ENCODE measurements around the gene ZBTB39.
"Not testable (repeated sequence)": the region's sequence is repeated elsewhere in the genome, so short reads cannot be mapped to it uniquely, and the experiment has no call there.

Gene ZBTB39

GRCh38 chr12:57005980-57006808 lies at the start of gene ZBTB39:
Gene ZBTB39, minus strand, starts transcription at chr12:57006546. Its CDS starts 1,629 bp downstream, at chr12:57004917.
- DNase-seq: peak; percentile 71

- no peak for DNase-seq
These were observed 49.5 kb upstream of the ZBTB39 start for GRCh38 chr12:57055824-57056223.

- not testable (repeated sequence) for DNase-seq
These were observed 47.6 kb upstream of the ZBTB39 start for GRCh38 chr12:57053901-57054300.

GRCh38 chr12:57053146-57053545 lies 46.8 kb upstream of the ZBTB39 start:
- not testable (repeated sequence) for DNase-seq

GRCh38 chr12:57051011-57051410 lies 44.7 kb upstream of the ZBTB39 start:
- DNase-seq: no peak

GRCh38 chr12:57049890-57050289 lies 43.5 kb upstream of the ZBTB39 start, which contains the start of gene MYO1A:
Gene MYO1A, minus strand, starts transcription at chr12:57050129. Its CDS starts 1,806 bp downstream, at chr12:57048323.
- no peak for DNase-seq

- DNase-seq: no peak
These were observed 42.7 kb upstream of the ZBTB39 start for GRCh38 chr12:57049119-57049446.

- DNase-seq: no peak
These were observed 42.2 kb upstream of the ZBTB39 start for GRCh38 chr12:57048423-57049118.

GRCh38 chr12:57047981-57048380 lies 41.6 kb upstream of the ZBTB39 start:
- no peak for DNase-seq

- no peak for DNase-seq
These were observed 40.9 kb upstream of the ZBTB39 start for GRCh38 chr12:57046947-57047890.

GRCh38 chr12:57046086-57046791 lies 39.9 kb upstream of the ZBTB39 start:
- DNase-seq: no peak

- no peak for DNase-seq
These were observed 38.5 kb upstream of the ZBTB39 start for GRCh38 chr12:57044889-57045288.

- DNase-seq: no peak
These were observed 38.1 kb upstream of the ZBTB39 start for GRCh38 chr12:57044468-57044867.

- no peak for DNase-seq
These were observed 36.3 kb upstream of the ZBTB39 start for GRCh38 chr12:57042695-57043094.

- no peak for DNase-seq
These were observed 34.4 kb upstream of the ZBTB39 start for GRCh38 chr12:57040750-57041149.

- no peak for DNase-seq
These were observed 33.9 kb upstream of the ZBTB39 start for GRCh38 chr12:57040211-57040610.

GRCh38 chr12:57039016-57039798 lies 32.9 kb upstream of the ZBTB39 start:
- DNase-seq: no peak

- no peak for DNase-seq
These were observed 30.9 kb upstream of the ZBTB39 start for GRCh38 chr12:57037264-57037663.

- no peak for DNase-seq
These were observed 27.1 kb upstream of the ZBTB39 start for GRCh38 chr12:57033431-57033830.

- DNase-seq: no peak
These were observed 25.4 kb upstream of the ZBTB39 start for GRCh38 chr12:57031789-57032188.

GRCh38 chr12:57031138-57031725 lies 24.9 kb upstream of the ZBTB39 start:
- no peak for DNase-seq
